ENCODE results near the gene RNASE1. TPM values are rescaled to one million over a fixed set of nuclear protein-coding genes. Genes with fewer than 3 reads are reported as not detected.

The RNASE1 gene
- total RNA-seq, 1 experiment from 2014 or later, result 6.2 TPM

- no peak for TF ChIP-seq NFYB (CRISPR knock-in tag; conservative IDR thresholded peaks at IDR 0.05; ENCODE audit: low read depth)
- TF ChIP-seq ZNF219 (CRISPR knock-in tag; IDR thresholded peaks at IDR 0.05; ENCODE audit: borderline replicate concordance), result no peak
- TF ChIP-seq SP1 (CRISPR knock-in tag; conservative IDR thresholded peaks at IDR 0.05), result no peak
- no peak for TF ChIP-seq JUN (CRISPR knock-in tag; IDR thresholded peaks at IDR 0.05)
These were observed 2.8 kb upstream of the RNASE1 start (continued) for GRCh38 chr14:20805485-20805884.

GRCh38 chr14:20803223-20803622 is 579 bp upstream of the RNASE1 start:
- peaks cover 65% of the 10 kb centered on the region for H3K4me1 Mint-ChIP-seq
- TF ChIP-seq, protein P1, sequence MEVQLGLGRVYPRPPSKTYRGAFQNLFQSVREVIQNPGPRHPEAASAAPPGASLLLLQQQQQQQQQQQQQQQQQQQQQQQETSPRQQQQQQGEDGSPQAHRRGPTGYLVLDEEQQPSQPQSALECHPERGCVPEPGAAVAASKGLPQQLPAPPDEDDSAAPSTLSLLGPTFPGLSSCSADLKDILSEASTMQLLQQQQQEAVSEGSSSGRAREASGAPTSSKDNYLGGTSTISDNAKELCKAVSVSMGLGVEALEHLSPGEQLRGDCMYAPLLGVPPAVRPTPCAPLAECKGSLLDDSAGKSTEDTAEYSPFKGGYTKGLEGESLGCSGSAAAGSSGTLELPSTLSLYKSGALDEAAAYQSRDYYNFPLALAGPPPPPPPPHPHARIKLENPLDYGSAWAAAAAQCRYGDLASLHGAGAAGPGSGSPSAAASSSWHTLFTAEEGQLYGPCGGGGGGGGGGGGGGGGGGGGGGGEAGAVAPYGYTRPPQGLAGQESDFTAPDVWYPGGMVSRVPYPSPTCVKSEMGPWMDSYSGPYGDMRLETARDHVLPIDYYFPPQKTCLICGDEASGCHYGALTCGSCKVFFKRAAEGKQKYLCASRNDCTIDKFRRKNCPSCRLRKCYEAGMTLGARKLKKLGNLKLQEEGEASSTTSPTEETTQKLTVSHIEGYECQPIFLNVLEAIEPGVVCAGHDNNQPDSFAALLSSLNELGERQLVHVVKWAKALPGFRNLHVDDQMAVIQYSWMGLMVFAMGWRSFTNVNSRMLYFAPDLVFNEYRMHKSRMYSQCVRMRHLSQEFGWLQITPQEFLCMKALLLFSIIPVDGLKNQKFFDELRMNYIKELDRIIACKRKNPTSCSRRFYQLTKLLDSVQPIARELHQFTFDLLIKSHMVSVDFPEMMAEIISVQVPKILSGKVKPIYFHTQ (CRISPR knock-in tag; IDR thresholded peaks at IDR 0.05), result no peak
- TF ChIP-seq RELA (CRISPR knock-in tag; IDR thresholded peaks at IDR 0.05; ENCODE audit: borderline replicate concordance), result no peak
- no peak for TF ChIP-seq NFE2L1 (CRISPR knock-in tag; IDR thresholded peaks at IDR 0.05)
- TF ChIP-seq, protein P2, sequence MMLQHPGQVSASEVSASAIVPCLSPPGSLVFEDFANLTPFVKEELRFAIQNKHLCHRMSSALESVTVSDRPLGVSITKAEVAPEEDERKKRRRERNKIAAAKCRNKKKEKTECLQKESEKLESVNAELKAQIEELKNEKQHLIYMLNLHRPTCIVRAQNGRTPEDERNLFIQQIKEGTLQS (CRISPR knock-in tag; conservative IDR thresholded peaks at IDR 0.05), result no peak
- TF ChIP-seq, protein P3, sequence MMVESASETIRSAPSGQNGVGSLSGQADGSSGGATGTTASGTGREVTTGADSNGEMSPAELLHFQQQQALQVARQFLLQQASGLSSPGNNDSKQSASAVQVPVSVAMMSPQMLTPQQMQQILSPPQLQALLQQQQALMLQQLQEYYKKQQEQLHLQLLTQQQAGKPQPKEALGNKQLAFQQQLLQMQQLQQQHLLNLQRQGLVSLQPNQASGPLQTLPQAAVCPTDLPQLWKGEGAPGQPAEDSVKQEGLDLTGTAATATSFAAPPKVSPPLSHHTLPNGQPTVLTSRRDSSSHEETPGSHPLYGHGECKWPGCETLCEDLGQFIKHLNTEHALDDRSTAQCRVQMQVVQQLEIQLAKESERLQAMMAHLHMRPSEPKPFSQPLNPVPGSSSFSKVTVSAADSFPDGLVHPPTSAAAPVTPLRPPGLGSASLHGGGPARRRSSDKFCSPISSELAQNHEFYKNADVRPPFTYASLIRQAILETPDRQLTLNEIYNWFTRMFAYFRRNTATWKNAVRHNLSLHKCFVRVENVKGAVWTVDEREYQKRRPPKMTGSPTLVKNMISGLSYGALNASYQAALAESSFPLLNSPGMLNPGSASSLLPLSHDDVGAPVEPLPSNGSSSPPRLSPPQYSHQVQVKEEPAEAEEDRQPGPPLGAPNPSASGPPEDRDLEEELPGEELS (CRISPR knock-in tag; IDR thresholded peaks at IDR 0.05), result no peak
- no peak for TF ChIP-seq ZNF396 (CRISPR knock-in tag; IDR thresholded peaks at IDR 0.05; ENCODE audit: borderline replicate concordance)
- TF ChIP-seq, protein P4, sequence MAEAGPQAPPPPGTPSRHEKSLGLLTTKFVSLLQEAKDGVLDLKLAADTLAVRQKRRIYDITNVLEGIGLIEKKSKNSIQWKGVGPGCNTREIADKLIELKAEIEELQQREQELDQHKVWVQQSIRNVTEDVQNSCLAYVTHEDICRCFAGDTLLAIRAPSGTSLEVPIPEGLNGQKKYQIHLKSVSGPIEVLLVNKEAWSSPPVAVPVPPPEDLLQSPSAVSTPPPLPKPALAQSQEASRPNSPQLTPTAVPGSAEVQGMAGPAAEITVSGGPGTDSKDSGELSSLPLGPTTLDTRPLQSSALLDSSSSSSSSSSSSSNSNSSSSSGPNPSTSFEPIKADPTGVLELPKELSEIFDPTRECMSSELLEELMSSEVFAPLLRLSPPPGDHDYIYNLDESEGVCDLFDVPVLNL (CRISPR knock-in tag; IDR thresholded peaks at IDR 0.05; ENCODE audit: borderline replicate concordance, low read depth), result no peak
- no peak for TF ChIP-seq ZNF416 (CRISPR knock-in tag; IDR thresholded peaks at IDR 0.05)
- no peak for TF ChIP-seq SP1 (CRISPR knock-in tag; conservative IDR thresholded peaks at IDR 0.05)
- TF ChIP-seq ATF6 (CRISPR knock-in tag; IDR thresholded peaks at IDR 0.05), result no peak
- TF ChIP-seq, protein P5, sequence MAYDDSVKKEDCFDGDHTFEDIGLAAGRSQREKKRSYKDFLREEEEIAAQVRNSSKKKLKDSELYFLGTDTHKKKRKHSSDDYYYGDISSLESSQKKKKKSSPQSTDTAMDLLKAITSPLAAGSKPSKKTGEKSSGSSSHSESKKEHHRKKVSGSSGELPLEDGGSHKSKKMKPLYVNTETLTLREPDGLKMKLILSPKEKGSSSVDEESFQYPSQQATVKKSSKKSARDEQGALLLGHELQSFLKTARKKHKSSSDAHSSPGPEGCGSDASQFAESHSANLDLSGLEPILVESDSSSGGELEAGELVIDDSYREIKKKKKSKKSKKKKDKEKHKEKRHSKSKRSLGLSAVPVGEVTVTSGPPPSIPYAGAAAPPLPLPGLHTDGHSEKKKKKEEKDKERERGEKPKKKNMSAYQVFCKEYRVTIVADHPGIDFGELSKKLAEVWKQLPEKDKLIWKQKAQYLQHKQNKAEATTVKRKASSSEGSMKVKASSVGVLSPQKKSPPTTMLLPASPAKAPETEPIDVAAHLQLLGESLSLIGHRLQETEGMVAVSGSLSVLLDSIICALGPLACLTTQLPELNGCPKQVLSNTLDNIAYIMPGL (CRISPR knock-in tag; IDR thresholded peaks at IDR 0.05), result no peak
- no peak for TF ChIP-seq IRF1 (CRISPR knock-in tag; IDR thresholded peaks at IDR 0.05)
- TF ChIP-seq USF1 (CRISPR knock-in tag; IDR thresholded peaks at IDR 0.05), result no peak
- no peak for TF ChIP-seq TEAD1 (CRISPR knock-in tag; IDR thresholded peaks at IDR 0.05)
- TF ChIP-seq MAX (CRISPR knock-in tag; IDR thresholded peaks at IDR 0.05), result no peak
- TF ChIP-seq ZBTB21 (CRISPR knock-in tag; IDR thresholded peaks at IDR 0.05; ENCODE audit: borderline replicate concordance), result no peak
- no peak for TF ChIP-seq ZNF281 (CRISPR knock-in tag; IDR thresholded peaks at IDR 0.05)
- TF ChIP-seq JAZF1 (CRISPR knock-in tag; IDR thresholded peaks at IDR 0.05), result no peak
- TF ChIP-seq ZNF138 (CRISPR knock-in tag; conservative IDR thresholded peaks at IDR 0.05), result no peak
- H3K36me3 Mint-ChIP-seq, result no peaks in the 10 kb centered on the region
- CTCF ChIA-PET, result interaction anchor here (0.6 to 1.8 kb wide), 8 partner anchors 8 to 168 kb away, joined by 3 to 7 read pairs (median 3); no protein-coding TSS in a partner anchor
- no peak overlapping the region for H3K27ac Mint-ChIP-seq
- no peak overlapping the region for H3K4me3 Mint-ChIP-seq
- DNase-seq (ENCODE audit: low spot score) (no peak), ATAC-seq (peak; percentile 81)
- no peaks in the 10 kb centered on the region for H3K9me3 Mint-ChIP-seq
- no peaks in the 10 kb centered on the region; the same call in 1 of the 2 replicates for H3K27me3 Mint-ChIP-seq (ENCODE audit: low read depth)
- POLR2A ChIA-PET, result no interaction called here

Data from WTC11 (cell line).